GM12801 (cell line): Measurements from ENCODE around the gene SLC35F3.

ENCODE experiments used
- TF ChIP-seq, protein P1 (sequence below): IDR thresholded peaks from one replicate; pipeline ENCODE4 v1.5.1; 2011; ENCODE audit warnings: control low read depth; ENCODE audit not compliant: insufficient read length; ENCODE audit errors: extremely low read depth

SLC35F3 gene

DNA sequence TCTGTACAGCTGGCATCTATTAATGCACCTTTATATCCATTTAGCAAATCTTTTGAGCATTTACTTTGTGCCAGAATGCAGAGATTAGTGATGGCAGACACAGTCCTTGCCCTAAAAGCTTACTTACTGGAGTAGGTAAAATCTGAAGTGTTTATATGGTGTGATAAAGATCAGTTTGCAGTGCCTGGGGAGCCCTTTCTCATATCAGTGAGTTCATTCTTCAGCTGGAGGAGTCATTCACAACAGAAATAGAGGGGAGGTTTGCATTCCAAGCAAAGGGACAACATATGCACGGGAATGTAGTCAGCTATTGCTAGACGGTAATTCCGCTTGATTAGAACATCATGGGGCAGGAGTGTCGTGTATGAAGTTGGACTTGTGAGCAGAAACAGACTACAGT lies 8.4 kb downstream of the SLC35F3 start:
- TF ChIP-seq, protein P1, sequence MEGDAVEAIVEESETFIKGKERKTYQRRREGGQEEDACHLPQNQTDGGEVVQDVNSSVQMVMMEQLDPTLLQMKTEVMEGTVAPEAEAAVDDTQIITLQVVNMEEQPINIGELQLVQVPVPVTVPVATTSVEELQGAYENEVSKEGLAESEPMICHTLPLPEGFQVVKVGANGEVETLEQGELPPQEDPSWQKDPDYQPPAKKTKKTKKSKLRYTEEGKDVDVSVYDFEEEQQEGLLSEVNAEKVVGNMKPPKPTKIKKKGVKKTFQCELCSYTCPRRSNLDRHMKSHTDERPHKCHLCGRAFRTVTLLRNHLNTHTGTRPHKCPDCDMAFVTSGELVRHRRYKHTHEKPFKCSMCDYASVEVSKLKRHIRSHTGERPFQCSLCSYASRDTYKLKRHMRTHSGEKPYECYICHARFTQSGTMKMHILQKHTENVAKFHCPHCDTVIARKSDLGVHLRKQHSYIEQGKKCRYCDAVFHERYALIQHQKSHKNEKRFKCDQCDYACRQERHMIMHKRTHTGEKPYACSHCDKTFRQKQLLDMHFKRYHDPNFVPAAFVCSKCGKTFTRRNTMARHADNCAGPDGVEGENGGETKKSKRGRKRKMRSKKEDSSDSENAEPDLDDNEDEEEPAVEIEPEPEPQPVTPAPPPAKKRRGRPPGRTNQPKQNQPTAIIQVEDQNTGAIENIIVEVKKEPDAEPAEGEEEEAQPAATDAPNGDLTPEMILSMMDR, result no peak

DNA sequence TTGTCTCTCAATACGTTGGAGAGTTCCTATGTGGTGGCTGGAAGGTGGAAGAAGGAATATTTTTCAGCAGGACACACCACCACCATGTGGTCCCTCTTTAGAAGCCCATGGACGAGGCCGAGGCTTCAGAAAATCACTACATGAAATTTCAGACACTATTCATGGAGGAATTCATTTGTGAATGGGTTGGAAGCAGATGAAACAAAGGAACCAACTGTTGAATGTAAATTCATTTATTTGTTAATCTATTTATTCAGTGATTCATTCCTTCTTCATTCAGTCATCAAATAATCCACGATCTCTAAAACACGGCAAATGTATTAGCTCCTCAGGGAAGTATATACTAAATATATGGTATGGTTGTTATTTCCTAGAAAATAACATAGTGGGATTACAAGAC lies 12.2 kb downstream of the SLC35F3 start:
- TF ChIP-seq, protein P1, result no peak

DNA sequence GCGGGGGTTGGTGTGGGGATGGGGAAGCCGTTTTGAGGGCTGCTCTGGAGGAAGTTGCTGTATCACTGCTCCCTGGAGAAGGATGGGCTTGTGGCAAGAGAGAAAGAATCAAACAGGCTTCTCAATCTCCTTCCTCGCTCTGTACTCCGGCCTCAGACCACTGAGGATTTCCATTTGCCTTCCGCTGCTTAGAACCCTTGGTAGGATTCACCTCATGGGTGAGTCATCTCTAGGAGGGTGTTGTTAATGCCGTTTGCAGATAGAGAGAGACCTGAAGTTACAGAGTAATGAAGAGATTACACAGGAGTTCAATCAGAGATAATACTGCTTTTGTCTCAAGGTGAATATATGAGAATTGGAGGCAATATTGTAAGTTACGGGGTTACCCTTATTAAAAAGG lies 15.3 kb downstream of the SLC35F3 start:
- TF ChIP-seq, protein P1, result no peak

DNA sequence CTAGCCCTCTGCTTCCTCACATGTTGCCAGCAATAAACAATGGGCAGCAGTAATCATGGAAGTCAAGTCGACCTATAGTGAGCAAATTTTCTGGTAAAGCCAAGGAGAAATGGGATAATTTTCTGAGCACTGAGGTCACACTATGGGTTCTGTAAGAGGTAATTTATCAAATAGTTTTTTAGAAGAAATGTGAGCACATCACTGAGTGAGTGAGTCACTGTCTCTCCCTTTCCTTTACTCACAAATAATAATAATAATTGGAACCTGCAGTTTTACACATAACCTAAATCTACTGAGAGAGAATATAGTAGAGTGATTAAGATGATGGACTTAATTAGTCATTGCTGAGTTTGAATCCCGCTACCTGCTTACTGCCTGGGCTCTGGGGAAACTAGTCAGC lies 23.6 kb downstream of the SLC35F3 start:
- TF ChIP-seq, protein P1, result no peak

DNA sequence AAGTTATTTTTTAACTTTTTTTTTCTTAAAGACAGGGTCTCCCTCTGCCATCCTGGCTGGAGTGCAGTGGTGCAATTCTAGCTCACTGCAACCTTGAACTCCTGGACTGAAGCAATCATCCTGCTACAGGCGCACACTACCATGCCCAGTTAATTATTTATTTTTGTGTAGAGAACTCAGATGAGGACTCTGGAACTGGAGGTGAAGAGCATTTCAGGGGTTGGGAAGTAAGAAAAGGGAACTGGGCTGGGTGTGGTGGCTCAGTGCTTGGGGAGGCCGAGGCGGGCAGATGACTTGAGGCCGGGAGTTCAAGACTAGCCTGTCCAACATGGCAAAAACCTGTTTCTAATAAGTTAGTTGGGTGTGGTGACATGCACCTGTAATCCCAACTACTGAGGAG lies 28.9 kb downstream of the SLC35F3 start:
- TF ChIP-seq, protein P1, result no peak

DNA sequence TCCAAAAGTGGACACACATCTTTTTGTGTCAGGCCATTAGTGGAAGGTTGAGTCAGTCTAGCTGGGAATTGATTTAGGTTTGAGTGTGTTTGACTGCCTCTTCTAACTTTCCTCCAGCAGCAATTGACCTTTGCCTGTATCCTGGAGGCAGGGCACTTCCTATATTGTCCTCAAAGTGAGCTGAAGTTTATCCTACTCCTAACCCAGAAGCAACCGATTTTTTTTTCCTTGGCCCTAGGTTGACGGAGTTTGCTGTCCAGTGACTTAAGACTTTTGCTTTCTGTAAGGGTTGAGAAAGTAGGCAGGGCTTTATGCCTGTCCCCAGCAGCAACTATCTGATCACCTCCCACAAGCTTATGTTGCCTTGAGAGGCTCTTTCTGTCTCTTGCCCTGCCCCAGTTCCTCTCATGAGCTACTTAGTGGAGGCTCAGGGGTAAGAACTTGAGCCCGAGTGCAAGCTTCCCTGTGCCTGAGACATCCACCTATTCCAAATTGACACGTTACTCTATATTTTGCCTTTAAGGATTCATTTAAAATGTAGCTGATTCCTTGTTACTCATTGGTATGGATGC lies 30.9 kb downstream of the SLC35F3 start:
- TF ChIP-seq, protein P1, result no peak

DNA sequence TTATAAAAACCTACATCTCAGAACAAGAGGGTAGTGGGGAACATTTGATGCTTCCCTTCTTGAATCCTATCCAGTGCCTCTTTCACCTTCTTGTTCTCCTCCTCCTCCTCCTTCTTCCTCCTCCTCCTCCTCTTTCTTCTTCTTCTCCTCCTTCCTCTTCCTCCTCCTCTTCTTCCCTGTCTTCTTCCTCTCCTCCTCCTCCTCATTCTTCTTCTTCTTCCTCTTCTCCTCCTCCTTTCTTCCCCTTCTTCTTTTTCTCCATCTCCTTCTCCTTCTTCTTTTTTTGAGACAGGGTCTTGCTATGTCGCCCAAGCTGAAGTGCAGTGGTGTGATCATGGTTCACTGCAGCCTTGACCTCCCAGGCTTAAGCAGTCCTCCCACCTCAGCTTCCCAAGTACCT lies 31.9 kb downstream of the SLC35F3 start:
- TF ChIP-seq, protein P1, result no peak
